HUES64 (cell line): ENCODE results near the gene PYCARD.
"Not testable (repeated sequence)": the region's sequence is repeated elsewhere in the genome, so short reads cannot be mapped to it uniquely, and the experiment has no call there.

ENCODE experiments used
- H3K27ac ChIP-seq: 2 replicates; pipeline ENCODE4 v1.7.0; 2013; ENCODE audit warnings: low read depth, low read length, inconsistent platforms
- H3K27me3 ChIP-seq: 2 replicates; pipeline ENCODE4 v1.6.1; 2013; ENCODE audit warnings: mild to moderate bottlenecking, low read length; ENCODE audit not compliant: insufficient read depth
- H3K36me3 ChIP-seq: 2 replicates; pipeline ENCODE4 v1.6.1; 2013; ENCODE audit warnings: mild to moderate bottlenecking, low read length; ENCODE audit not compliant: insufficient read depth
- H3K4me1 ChIP-seq: 2 replicates; pipeline ENCODE4 v1.6.1; 2013; ENCODE audit warnings: mild to moderate bottlenecking, low read length, moderate library complexity; ENCODE audit not compliant: insufficient read depth
- H3K4me3 ChIP-seq: 2 replicates; pipeline ENCODE4 v1.5.1; 2013; ENCODE audit warnings: mild to moderate bottlenecking, low read length, moderate library complexity
- H3K9ac ChIP-seq: 2 replicates; pipeline ENCODE4 v1.6.1; 2013; ENCODE audit warnings: mild to moderate bottlenecking, low read depth, low read length
- H3K9me3 ChIP-seq: 2 replicates; pipeline ENCODE4 v1.6.1; 2013; ENCODE audit warnings: low read depth, low read length; ENCODE audit not compliant: insufficient read depth
- WGBS: fragments of 150-250, 120-280 bp; methylation state at CpG from one replicate; pipeline ENCODE4 v1.1.7; 2013; ENCODE audit warnings: missing lambda C conversion rate; 5-methylcytosine and 5-hydroxymethylcytosine counted together

PYCARD gene

DNA sequence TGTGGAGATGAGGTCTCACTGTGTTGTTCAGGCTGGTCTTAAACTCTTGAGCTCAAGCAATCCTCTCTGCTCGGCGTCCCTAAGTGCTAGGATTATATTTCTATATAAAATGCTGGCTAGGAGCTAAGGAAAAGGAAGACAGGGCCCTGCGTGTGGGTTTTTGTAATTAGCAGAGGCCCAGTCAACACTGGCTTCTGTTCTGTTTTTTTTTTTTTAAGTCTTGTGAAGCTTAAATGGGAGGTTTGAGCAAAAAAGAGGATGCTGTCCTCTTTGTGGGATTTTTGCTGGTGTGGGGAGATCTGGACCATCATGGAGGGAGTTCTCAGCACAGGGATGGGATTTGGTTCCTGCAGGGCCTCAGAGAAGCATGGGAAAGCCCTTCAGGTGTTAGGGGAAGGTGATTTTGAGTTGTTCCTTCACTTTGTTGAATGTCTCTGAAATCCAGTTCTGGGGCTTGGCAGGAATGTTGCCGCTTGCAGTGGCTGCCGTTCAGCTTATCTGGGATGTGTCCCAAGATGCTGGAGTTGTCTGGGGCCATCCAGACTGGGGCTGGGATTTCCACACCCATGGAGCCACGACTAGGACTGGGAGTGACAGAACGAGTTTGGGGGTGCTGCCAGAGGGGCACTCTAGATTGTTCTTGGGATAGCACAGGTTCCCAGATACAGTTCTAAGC lies 4.2 kb downstream of the PYCARD start:
- no peaks in the 10 kb centered on the region for H3K4me1 ChIP-seq
- peak overlapping the region; percentile 12; the same call in 1 of the 2 replicates for H3K27ac ChIP-seq
- H3K36me3 ChIP-seq = peaks cover 47% of the 10 kb centered on the region
- H3K27me3 ChIP-seq = peaks cover 20% of the 10 kb centered on the region
- H3K4me3 ChIP-seq = no peak overlapping the region
- 89% methylated on average over 7 of the region's 7 CpGs for WGBS
- H3K9ac ChIP-seq = no peak overlapping the region
- H3K9me3 ChIP-seq = no peaks in the 10 kb centered on the region

DNA sequence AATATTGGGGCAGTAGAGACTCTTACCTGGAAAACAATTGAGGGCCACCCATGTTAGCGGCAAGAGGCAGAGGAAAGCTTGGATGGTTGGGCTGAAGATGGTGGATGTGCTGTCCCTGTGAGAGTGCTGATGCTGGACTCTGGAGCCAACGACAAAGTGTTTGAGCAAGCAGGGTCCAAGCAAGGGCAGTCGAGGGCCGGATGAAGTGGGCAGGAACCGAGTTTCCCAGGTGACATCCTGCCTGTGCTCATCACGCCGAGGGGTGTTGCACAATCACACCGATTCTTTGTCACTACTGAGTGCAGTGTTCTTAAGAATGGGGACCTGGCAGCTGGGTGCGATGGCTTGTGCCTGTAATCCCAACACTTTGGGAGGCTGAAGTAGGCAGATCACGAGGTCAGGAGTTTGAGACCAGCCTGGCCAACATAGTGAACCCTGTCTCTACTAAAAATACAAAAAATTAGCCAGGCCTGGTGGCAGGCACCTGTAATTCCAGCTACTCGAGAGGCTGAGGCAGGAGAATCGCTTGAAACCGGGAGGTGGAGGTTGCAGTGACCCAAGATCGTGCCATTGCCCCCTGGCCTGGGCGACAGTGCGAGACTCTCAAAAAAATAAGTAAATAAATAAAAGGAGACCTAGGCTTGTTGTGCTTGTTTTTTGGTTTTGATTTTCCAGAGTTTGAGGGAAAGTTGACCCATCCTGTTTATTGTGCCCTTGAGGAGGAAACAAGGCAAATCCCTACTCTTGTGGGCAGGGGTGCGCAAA lies 6.1 kb downstream of the PYCARD start:
- H3K36me3 ChIP-seq = peaks cover 65% of the 10 kb centered on the region
- H3K4me1 ChIP-seq = no peaks in the 10 kb centered on the region
- H3K9ac ChIP-seq = no peak overlapping the region
- no peak overlapping the region for H3K27ac ChIP-seq
- peaks cover 2% of the 10 kb centered on the region; the same call in 1 of the 2 replicates for H3K27me3 ChIP-seq
- H3K9me3 ChIP-seq = no peaks in the 10 kb centered on the region
- WGBS = 95% methylated on average over 16 of the region's 17 CpGs
- H3K4me3 ChIP-seq = no peak overlapping the region

DNA sequence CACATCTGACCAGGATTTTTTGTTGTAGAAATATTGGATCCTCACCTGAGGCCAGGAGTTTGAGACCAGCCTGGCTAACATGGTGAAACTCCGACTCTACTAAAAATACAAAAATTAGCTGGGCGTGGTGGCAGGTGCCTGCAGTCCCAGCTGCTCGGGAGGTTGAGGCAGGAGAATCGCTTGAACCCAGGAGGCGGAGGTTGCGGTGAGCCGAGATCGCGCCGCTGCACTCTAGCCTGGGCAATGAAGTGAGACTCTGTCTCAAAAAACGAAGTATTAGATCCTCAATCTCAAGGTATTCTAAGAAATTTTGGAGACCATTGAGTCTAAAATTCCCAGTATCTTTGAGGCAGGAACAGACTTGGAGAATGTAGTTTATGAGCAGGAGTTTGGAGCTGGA lies 6.7 kb downstream of the PYCARD start:
- WGBS = 97% methylated on average over 11 of the region's 11 CpGs
- not testable (repeated sequence) for H3K4me3 ChIP-seq, H3K9ac ChIP-seq, H3K9me3 ChIP-seq, H3K27me3 ChIP-seq, H3K27ac ChIP-seq, H3K4me1 ChIP-seq
- peaks cover 72% of the 10 kb centered on the region for H3K36me3 ChIP-seq

DNA sequence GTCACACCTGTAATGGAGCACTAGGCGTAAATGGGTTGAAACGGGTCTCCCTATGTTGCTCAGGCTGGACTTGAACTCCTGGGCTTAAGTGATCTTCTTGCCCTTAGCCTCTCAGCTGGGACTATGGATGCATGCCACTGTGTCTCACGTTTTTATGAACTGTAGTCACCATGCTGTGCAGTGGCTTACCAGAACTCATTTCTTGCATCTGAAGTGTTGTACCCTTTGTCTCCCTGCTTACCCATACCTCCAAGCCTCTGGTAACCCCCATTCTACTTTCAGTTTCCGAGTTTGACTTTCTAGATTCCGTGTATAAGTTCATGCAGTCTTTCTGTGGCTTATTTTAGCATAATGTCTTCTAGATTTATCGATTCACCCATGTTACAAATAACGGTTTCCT lies 7.7 kb downstream of the PYCARD start:
- no peaks in the 10 kb centered on the region for H3K9me3 ChIP-seq
- WGBS = 95% methylated on average over 7 of the region's 7 CpGs
- H3K4me3 ChIP-seq = no peak overlapping the region
- H3K27ac ChIP-seq = no peak overlapping the region
- no peaks in the 10 kb centered on the region for H3K4me1 ChIP-seq
- no peak overlapping the region for H3K9ac ChIP-seq
- H3K36me3 ChIP-seq = peaks cover 81% of the 10 kb centered on the region
- H3K27me3 ChIP-seq = no peaks in the 10 kb centered on the region

DNA sequence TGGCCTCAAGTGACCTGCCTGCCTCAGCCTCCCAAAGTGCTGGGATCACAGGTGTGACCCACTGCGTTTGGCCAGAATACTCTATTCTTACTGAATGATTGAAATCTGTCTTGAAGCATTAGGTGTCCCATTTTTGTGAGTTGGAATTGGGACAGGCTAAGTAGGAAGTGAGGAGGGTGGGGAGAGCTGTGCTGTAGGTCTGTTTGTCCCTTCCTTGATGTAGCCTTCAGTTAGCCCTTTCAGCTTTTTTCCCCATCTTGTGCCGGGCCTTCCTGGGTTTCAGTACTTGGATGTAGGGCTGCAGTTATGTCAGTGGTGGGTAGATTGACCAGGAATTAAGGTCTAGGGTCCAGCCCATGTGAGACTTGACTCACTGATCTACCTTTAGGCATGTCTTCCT lies 8.7 kb downstream of the PYCARD start:
- Histone ChIP-seq H3K9me3 (no peaks in the 10 kb centered on the region), H3K9ac (no peak overlapping the region), H3K36me3 (peaks cover 87% of the 10 kb centered on the region), H3K4me3 (no peak overlapping the region), H3K27ac (no peak overlapping the region), H3K4me1 (no peaks in the 10 kb centered on the region), H3K27me3 (no peaks in the 10 kb centered on the region)
- 100% methylated on average over 2 of the region's 2 CpGs for WGBS

DNA sequence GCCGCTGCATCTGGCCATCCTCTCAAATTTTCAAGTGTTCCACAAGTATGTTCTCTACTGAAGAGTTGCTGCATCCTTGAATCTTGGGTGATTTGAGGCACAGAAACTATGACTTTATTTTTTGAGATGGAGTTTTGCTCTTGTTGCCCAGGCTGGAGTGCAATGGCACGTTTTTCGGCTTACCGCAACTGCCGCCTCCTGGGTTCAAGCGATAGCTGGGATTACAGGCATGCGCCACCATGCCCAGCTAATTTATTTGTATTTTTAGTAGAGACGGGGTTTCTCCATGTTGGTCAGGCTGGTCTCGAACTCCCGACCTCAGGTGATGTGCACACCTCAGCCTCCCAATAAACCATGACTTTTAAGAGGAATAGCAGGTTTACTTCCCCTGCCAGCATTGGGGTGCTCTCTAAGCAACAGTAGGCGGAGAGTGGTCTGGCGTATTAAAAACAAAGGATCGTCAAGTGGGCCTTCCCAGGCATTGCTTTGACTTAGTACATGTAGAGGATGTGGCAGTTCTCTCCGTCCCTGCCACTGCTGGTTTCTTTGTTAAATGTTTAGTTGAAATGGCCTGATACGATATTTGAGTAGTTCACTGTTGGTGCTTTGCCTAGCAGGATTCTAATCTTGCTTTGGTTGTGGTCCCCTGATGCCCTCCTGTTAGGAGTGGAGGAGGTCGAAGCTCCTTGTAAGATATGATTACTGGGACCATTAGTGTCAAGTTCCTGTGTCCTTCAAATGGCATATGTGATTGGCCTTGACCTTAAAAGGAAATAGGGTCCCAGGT lies 9.5 kb downstream of the PYCARD start:
- H3K4me1 ChIP-seq = no peaks in the 10 kb centered on the region
- H3K9me3 ChIP-seq = no peaks in the 10 kb centered on the region
- no peaks in the 10 kb centered on the region for H3K27me3 ChIP-seq
- no peak overlapping the region for H3K9ac ChIP-seq
- no peak overlapping the region for H3K27ac ChIP-seq
- H3K36me3 ChIP-seq = peaks cover 91% of the 10 kb centered on the region
- no peak overlapping the region for H3K4me3 ChIP-seq
- 96% methylated on average over 16 of the region's 16 CpGs for WGBS

DNA sequence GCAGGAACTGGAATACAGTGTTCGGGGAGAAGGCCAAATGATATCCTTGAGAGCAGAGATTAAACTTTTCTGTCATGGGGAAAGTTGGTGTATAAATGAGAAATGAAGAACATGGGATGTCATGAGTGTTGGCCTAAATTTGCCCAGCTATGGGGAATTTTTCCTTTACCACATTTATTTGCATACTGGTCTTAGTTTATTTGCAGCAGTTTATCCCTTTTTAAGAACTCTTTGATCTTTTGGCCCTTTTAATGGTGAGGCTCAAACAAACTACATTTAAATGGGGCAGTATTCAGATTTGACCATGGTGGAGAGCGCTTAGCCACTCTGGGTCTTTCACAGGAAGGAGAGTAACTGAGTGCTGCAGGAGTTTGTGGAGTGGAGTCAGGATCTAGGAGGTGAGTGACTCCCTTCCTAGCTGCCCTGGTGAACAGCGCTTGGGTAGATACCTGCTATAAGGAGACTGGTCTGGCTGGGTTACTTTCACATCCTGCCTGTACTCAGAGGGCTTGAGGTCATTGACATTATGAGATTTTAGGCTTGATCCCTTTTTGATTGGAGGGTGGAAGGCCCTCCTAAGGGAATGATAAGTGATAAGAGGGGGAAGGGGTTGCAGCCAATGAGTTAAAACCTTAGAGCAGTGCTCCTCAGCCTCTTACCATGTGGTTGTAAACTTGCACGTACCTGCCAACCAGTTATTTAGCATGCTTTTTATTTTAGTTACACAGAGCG lies 10.7 kb downstream of the PYCARD start:
- H3K27me3 ChIP-seq = no peaks in the 10 kb centered on the region
- no peak overlapping the region for H3K27ac ChIP-seq
- WGBS = 95% methylated on average over 5 of the region's 5 CpGs
- H3K9ac ChIP-seq = no peak overlapping the region
- no peaks in the 10 kb centered on the region for H3K4me1 ChIP-seq
- H3K4me3 ChIP-seq = no peak overlapping the region
- H3K9me3 ChIP-seq = no peaks in the 10 kb centered on the region
- peaks cover 100% of the 10 kb centered on the region for H3K36me3 ChIP-seq

DNA sequence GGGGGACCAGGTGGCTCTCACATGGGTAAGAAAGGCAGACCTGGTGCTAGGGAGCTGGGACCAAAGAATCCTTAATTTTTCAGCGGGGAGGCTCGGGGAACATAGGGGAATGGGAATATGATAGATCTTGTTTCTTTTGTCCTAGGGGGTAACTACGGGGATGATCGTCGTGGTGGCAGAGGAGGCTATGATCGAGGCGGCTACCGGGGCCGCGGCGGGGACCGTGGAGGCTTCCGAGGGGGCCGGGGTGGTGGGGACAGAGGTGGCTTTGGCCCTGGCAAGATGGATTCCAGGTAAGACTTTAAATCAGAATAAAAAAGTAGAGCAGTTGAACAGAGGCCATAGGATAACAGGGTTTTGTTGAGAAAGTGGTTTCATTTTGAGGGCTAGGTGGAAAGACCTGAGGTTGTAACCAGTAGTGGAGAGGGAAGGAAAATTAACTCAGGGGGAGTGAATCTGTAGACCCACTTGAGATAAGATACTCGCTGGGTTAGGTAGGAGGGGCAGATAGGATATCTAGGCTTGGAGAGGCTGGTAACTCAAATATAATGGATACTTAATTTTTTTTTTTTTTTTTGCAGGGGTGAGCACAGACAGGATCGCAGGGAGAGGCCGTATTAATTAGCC lies 11.6 kb downstream of the PYCARD start:
- Histone ChIP-seq H3K27ac (no peak overlapping the region), H3K36me3 (peaks cover 100% of the 10 kb centered on the region), H3K4me1 (no peaks in the 10 kb centered on the region), H3K9ac (no peak overlapping the region), H3K9me3 (no peaks in the 10 kb centered on the region), H3K4me3 (no peak overlapping the region), H3K27me3 (no peaks in the 10 kb centered on the region)
- 96% methylated on average over 17 of the region's 17 CpGs for WGBS

DNA sequence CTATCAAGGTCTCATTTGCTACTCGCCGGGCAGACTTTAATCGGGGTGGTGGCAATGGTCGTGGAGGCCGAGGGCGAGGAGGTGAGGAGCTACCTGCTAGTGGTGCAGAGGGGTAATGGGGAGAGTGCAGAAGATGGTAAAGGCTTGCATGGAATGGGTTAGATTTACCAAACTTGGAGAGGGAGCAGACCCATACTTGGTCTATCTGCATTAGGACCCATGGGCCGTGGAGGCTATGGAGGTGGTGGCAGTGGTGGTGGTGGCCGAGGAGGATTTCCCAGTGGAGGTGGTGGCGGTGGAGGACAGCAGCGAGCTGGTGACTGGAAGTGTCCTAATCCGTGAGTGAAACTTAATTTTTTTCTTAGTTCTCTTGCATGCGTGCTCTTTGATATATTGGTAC lies 12.5 kb downstream of the PYCARD start:
- Histone ChIP-seq H3K9me3 (no peaks in the 10 kb centered on the region), H3K36me3 (peaks cover 100% of the 10 kb centered on the region), H3K4me3 (no peak overlapping the region), H3K27ac (no peak overlapping the region), H3K9ac (no peak overlapping the region), H3K27me3 (no peaks in the 10 kb centered on the region), H3K4me1 (no peaks in the 10 kb centered on the region)
- WGBS = 95% methylated on average over 12 of the region's 12 CpGs

DNA sequence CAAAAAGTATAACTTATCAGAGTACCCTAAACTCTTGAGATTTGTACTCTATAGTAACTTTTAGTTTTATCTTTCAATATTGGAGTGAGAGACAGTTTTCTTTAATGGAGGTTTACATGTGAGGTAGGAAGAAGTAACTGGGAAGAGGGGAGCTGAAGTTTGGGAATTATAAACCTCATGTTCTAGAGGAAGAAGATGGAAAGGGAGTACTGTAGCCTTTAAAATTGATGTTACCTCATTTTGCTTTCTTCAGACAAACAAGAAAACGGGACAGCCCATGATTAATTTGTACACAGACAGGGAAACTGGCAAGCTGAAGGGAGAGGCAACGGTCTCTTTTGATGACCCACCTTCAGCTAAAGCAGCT lies 13.2 kb downstream of the PYCARD start:
- Histone ChIP-seq H3K4me1 (no peaks in the 10 kb centered on the region), H3K27me3 (no peaks in the 10 kb centered on the region), H3K36me3 (peaks cover 100% of the 10 kb centered on the region), H3K4me3 (no peak overlapping the region), H3K9me3 (no peaks in the 10 kb centered on the region), H3K27ac (no peak overlapping the region), H3K9ac (no peak overlapping the region)
- WGBS = 97% methylated on average over 2 of the region's 2 CpGs
